Measurements from ENCODE around the gene NPC1L1. TPM values are rescaled to one million over a fixed set of nuclear protein-coding genes. Genes with fewer than 3 reads are reported as not detected.

Gene NPC1L1
- total and polyA plus RNA-seq, 4 experiments from 2014 or later, result 0.19 to 0.23 TPM; not detected in 2

- H3K36me3 ChIP-seq (ENCODE audit: insufficient read depth, low read length), result peaks cover 27% of the 10 kb centered on the region
- POLR2A ChIA-PET (ENCODE audit: partially characterized antibody), result interaction anchor here (0.6 to 4.9 kb wide), 36 partner anchors 9 to 554 kb away, joined by 3 to 94 read pairs (median 5); partner anchors contain the start of genes CCM2, DBNL, DDX56 and H2AZ2
- CTCF ChIA-PET (ENCODE audit: partially characterized antibody), result interaction anchor here (1.0 to 4.2 kb wide), 11 partner anchors 8 to 339 kb away, joined by 3 to 32 read pairs (median 4); partner anchors contain the start of genes DDX56 and H2AZ2
- H3K9me3 ChIP-seq (ENCODE audit: control insufficient read depth in 1 of 2, low read length in 2 of 2), result no peaks in the 10 kb centered on the region
- peak within 1 kb of the TSS; percentile 90 to 95 (median 92) for H3K4me3 Mint-ChIP-seq
- H3K9me3 Mint-ChIP-seq, result no peaks in the 10 kb centered on the region
- peak within 1 kb of the TSS; percentile 89 for H3K27ac ChIP-seq (ENCODE audit: low read depth, low read length)
- peaks cover 22 to 38% of the 10 kb centered on the region in 2 donors for H3K36me3 Mint-ChIP-seq
- H3K27me3 Mint-ChIP-seq, result no peaks in the 10 kb centered on the region
- peak within 1 kb of the TSS; percentile 97 to 99 (median 98) for H3K27ac Mint-ChIP-seq
- no peaks in the 10 kb centered on the region for H3K27me3 ChIP-seq (ENCODE audit: insufficient read depth, low read length)
- DNase-seq, result peak; percentile 100
- H3K4me1 ChIP-seq (ENCODE audit: insufficient read depth, low read length), result peaks cover 34% of the 10 kb centered on the region
- peak within 1 kb of the TSS; percentile 79 to 98 for H3K4me3 ChIP-seq (ENCODE audit: low read length in 2 of 2)
- intact Hi-C loops (cut with micrococcal nuclease), result loop anchor here (1.0 to 2.0 kb wide), 6 partner anchors 8 to 303 kb away; partner anchors contain the start of genes H2AZ2, OGDH, PPIA and PURB
- peaks cover 18 to 44% (median 32%) of the 10 kb centered on the region in 4 donors for H3K4me1 Mint-ChIP-seq
Observed at GRCh38 chr7:44581879-44582603, 40.9 kb upstream of the NPC1L1 start, which contains the start of gene TMED4. TMED4 (minus strand) TSS chr7:44582231; CDS start chr7:44582206, 25 bp downstream.

DNA sequence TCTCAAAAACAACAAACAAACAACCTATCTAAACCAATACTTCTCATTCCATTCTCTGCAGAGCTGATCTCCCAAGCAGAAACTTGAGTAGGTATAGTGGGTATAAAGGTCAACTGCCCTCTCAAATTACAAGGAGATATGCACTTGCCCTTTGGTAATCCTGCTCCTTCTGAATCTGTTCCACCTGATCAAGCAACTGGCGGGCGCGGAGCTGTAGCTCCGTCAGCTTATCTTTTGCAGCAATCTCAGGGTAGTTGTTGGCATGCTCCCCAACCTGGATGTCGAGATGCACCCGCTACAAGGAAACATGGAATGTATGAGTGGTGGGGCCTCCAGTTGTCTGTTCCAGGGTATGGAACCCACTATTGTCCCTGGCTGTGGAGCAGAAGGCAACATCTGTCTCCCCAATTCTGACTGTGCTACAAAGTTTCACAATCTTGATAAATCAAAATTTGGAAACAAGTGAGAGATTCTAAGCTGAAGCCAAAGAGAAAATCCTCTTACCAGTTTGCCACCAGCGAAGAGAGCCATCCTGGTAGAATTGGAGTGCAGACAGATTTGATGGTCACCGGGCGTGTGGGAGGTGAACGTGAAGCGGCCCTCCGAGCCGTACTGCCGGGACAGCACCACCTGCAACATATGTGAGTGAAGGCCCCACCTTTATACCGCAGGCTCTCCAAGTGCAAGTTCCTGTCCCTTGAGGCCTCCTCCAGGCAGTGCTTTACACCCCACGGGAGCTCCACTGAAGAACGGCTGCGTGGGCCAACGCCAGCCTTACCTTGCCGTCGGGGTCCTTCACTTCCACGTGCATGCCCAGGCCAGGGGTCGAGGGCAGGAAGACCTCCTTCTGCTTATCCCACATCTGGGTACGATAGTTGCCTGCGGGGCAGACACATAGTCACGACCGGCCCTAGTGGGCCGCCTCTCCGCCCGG lies 40.1 kb upstream of the NPC1L1 start:
- H3K36me3 Mint-ChIP-seq, result peaks cover 23 to 39% of the 10 kb centered on the region in 2 donors
- H3K27me3 Mint-ChIP-seq, result no peaks in the 10 kb centered on the region
- peak overlapping the region; percentile 89 for H3K27ac ChIP-seq (ENCODE audit: low read depth, low read length)
- H3K4me1 Mint-ChIP-seq, result peaks cover 19 to 46% (median 34%) of the 10 kb centered on the region in 4 donors
- no peaks in the 10 kb centered on the region for H3K9me3 ChIP-seq (ENCODE audit: control insufficient read depth in 1 of 2, low read length in 2 of 2)
- H3K27ac Mint-ChIP-seq, result peak overlapping the region; percentile 97 to 99 (median 98)
- CTCF ChIA-PET (ENCODE audit: partially characterized antibody), result interaction anchor here (1.0 to 4.2 kb wide), 6 partner anchors 10 to 340 kb away, joined by 3 to 32 read pairs (median 6); partner anchors contain the start of gene H2AZ2
- intact Hi-C loops (cut with micrococcal nuclease), result no loop called here
- peak overlapping the region; percentile 71 to 79 for H3K4me3 ChIP-seq (ENCODE audit: low read length in 2 of 2)
- peak; percentile 51 to 78 (median 60) for DNase-seq
- POLR2A ChIA-PET (ENCODE audit: partially characterized antibody), result interaction anchor here (0.9 to 4.9 kb wide), 27 partner anchors 9 to 554 kb away, joined by 3 to 94 read pairs (median 6); partner anchors contain the start of genes CCM2, DBNL, DDX56 and H2AZ2
- H3K4me3 Mint-ChIP-seq, result peak overlapping the region; percentile 90 to 95 (median 92)
- no peaks in the 10 kb centered on the region for H3K9me3 Mint-ChIP-seq
- H3K36me3 ChIP-seq (ENCODE audit: insufficient read depth, low read length), result peaks cover 27% of the 10 kb centered on the region
- no peaks in the 10 kb centered on the region for H3K27me3 ChIP-seq (ENCODE audit: insufficient read depth, low read length)
- peaks cover 34% of the 10 kb centered on the region for H3K4me1 ChIP-seq (ENCODE audit: insufficient read depth, low read length)

DNA sequence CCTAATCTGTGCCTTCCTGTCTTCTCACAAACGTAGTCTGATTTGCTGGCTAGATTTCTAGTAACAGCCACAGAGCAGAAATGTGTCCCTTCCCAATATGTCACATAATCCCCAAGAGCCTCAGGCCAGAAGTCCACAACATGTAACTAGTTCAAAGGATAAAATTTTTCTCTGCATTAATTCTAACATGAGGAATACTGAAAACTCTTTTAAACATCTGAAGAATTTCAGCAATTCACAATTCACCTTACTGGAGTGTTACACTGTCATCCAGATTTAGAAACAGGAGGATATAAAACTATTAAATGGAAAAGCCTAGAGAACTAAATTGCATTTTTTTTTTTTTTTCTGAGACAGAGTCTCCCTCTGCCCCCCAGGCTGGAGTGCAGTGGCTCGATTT lies 35.1 kb upstream of the NPC1L1 start:
- H3K4me3 ChIP-seq (ENCODE audit: low read length in 2 of 2), result no peak overlapping the region
- ChIA-PET CTCF (ENCODE audit: partially characterized antibody) (interaction anchor here (5.4 kb wide), 1 partner anchor 11 kb away, joined by 36 read pairs; no protein-coding TSS in a partner anchor), POLR2A (ENCODE audit: partially characterized antibody) (interaction anchor here (0.7 to 1.5 kb wide), 5 partner anchors 17 to 500 kb away, joined by 3 to 4 read pairs (median 3); partner anchors contain the start of gene OGDH)
- H3K9me3 Mint-ChIP-seq, result no peaks in the 10 kb centered on the region
- peaks cover 38 to 64% (median 51%) of the 10 kb centered on the region in 4 donors for H3K4me1 Mint-ChIP-seq
- H3K9me3 ChIP-seq (ENCODE audit: control insufficient read depth in 1 of 2, low read length in 2 of 2), result no peaks in the 10 kb centered on the region
- peaks cover 44% of the 10 kb centered on the region for H3K36me3 ChIP-seq (ENCODE audit: insufficient read depth, low read length)
- H3K27ac ChIP-seq (ENCODE audit: low read depth, low read length), result no peak overlapping the region
- no peaks in the 10 kb centered on the region for H3K27me3 ChIP-seq (ENCODE audit: insufficient read depth, low read length)
- peak overlapping the region in 6 of 7 donors; percentile 18 to 99 (median 65) for H3K27ac Mint-ChIP-seq
- peaks cover 55% of the 10 kb centered on the region for H3K4me1 ChIP-seq (ENCODE audit: insufficient read depth, low read length)
- H3K4me3 Mint-ChIP-seq, result peak overlapping the region in 4 of 8 donors; percentile 1 to 60 (median 56)
- no peak for DNase-seq
- intact Hi-C loops (cut with micrococcal nuclease), result no loop called here
- peaks cover 37 to 73% of the 10 kb centered on the region in 2 donors for H3K36me3 Mint-ChIP-seq
- H3K27me3 Mint-ChIP-seq, result no peaks in the 10 kb centered on the region

DNA sequence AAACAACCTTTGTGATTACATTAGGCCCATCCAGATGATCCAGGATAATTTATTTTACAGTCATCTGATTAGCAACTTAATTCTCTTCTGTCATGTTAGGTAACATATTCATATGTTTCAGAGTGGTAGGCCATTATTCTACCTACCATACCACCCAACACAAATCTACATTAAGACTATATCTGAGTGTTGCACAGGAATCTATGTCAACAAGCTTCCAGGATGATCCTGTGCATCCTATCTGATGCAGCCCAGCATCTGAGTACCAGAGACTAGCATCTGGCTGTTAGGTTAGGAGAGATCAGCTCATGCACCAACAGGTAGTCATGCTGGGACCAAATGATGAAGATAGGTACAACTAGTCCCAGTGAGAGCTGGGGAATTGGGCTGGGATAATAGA lies 33.9 kb upstream of the NPC1L1 start:
- Histone ChIP-seq H3K27me3 (ENCODE audit: insufficient read depth, low read length) (no peaks in the 10 kb centered on the region), H3K4me3 (ENCODE audit: low read length in 2 of 2) (no peak overlapping the region), H3K9me3 (ENCODE audit: control insufficient read depth in 1 of 2, low read length in 2 of 2) (no peaks in the 10 kb centered on the region), H3K36me3 (ENCODE audit: insufficient read depth, low read length) (peaks cover 48% of the 10 kb centered on the region), H3K4me1 (ENCODE audit: insufficient read depth, low read length) (peaks cover 43% of the 10 kb centered on the region), H3K27ac (ENCODE audit: low read depth, low read length) (peak overlapping the region; percentile 94)
- Mint-ChIP-seq H3K36me3 (peaks cover 33 to 75% of the 10 kb centered on the region in 2 donors), H3K27ac (peak overlapping the region; percentile 97 to 99 (median 99)), H3K9me3 (no peaks in the 10 kb centered on the region), H3K4me3 (peak overlapping the region; percentile 94 to 99 (median 96)), H3K27me3 (no peaks in the 10 kb centered on the region), H3K4me1 (peaks cover 33 to 52% (median 42%) of the 10 kb centered on the region in 4 donors)
- intact Hi-C loops (cut with micrococcal nuclease), result loop anchor here (2.0 kb wide), 2 partner anchors 84 to 222 kb away; partner anchors contain the start of genes NUDCD3 and PPIA
- no peak for DNase-seq
- POLR2A ChIA-PET (ENCODE audit: partially characterized antibody), result interaction anchor here (1.1 to 5.8 kb wide), 7 partner anchors 7 to 280 kb away, joined by 3 to 67 read pairs (median 5); partner anchors contain the start of genes OGDH and TMED4
- CTCF ChIA-PET (ENCODE audit: partially characterized antibody), result interaction anchor here (5.4 kb wide), 1 partner anchor 10 kb away, joined by 36 read pairs; no protein-coding TSS in a partner anchor

DNA sequence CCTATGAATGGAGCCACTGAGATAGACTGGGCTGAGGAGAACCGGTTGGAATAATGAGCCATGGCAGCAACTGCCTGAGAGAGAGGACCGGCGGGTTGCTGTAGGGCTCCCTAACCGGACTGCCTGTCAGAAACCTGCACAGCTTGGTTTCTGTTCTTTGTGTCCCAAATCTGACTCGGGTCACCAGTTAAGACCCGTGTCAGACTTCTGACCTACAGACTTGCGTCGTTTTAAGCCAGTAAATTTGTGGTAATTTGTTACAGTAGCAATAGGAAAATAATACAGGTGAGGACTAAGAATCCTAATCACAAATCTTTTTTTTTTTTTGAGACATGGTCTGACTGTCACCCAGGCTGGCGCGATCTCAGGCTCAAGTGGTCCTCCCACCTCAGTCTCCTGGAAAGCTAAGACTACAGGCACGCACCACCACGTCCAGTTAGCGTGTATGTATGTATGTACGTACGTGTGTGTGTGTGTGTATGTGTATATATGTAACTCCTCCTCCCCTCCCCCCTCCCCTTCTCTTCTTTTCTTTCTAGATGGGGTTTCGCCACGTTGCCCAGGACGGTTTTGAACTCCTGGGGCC lies 33.2 kb upstream of the NPC1L1 start:
- Histone ChIP-seq H3K36me3 (ENCODE audit: insufficient read depth, low read length) (peaks cover 48% of the 10 kb centered on the region), H3K27ac (ENCODE audit: low read depth, low read length) (peak overlapping the region; percentile 94), H3K27me3 (ENCODE audit: insufficient read depth, low read length) (no peaks in the 10 kb centered on the region), H3K4me1 (ENCODE audit: insufficient read depth, low read length) (peaks cover 36% of the 10 kb centered on the region), H3K4me3 (ENCODE audit: low read length in 2 of 2) (peak overlapping the region; percentile 93), H3K9me3 (ENCODE audit: control insufficient read depth in 1 of 2, low read length in 2 of 2) (no peaks in the 10 kb centered on the region)
- peak overlapping the region; percentile 94 to 99 (median 96) for H3K4me3 Mint-ChIP-seq
- H3K9me3 Mint-ChIP-seq, result no peaks in the 10 kb centered on the region
- H3K36me3 Mint-ChIP-seq, result peaks cover 34 to 75% of the 10 kb centered on the region in 2 donors
- ChIA-PET POLR2A (ENCODE audit: partially characterized antibody) (interaction anchor here (0.6 to 5.8 kb wide), 21 partner anchors 7 to 493 kb away, joined by 3 to 67 read pairs (median 5); partner anchors contain the start of genes H2AZ2, NUDCD3, OGDH and PURB), CTCF (ENCODE audit: partially characterized antibody) (interaction anchor here (1.0 to 5.4 kb wide), 3 partner anchors 8 to 60 kb away, joined by 3 to 36 read pairs (median 4); partner anchors contain the start of gene TMED4)
- peaks cover 26 to 45% (median 36%) of the 10 kb centered on the region in 4 donors for H3K4me1 Mint-ChIP-seq
- H3K27ac Mint-ChIP-seq, result peak overlapping the region; percentile 97 to 99 (median 99)
- H3K27me3 Mint-ChIP-seq, result no peaks in the 10 kb centered on the region
- peak in 1 of 5 donors; percentile 43 for DNase-seq
- intact Hi-C loops (cut with micrococcal nuclease), result loop anchor here (1.0 to 5.0 kb wide), 5 partner anchors 8 to 492 kb away; partner anchors contain the start of genes NUDCD3, OGDH, POLM and PPIA

All from CD4-positive, alpha-beta memory T cell (primary cell).